A375 (cell line): ENCODE results near the gene TRIM36. TPM values are rescaled to one million over a fixed set of nuclear protein-coding genes. Genes with fewer than 3 reads are reported as not detected.

Experiments used
- total RNA-seq: library from RNA; depleted of rRNA; stranded (reverse); fragments of >200 nt; shearing (Covaris generic); gene quantifications from 2 replicates; pipeline ENCODE4 v1.2.3, GENCODE V29; 2014; rRNA removed

The TRIM36 gene, protein sequence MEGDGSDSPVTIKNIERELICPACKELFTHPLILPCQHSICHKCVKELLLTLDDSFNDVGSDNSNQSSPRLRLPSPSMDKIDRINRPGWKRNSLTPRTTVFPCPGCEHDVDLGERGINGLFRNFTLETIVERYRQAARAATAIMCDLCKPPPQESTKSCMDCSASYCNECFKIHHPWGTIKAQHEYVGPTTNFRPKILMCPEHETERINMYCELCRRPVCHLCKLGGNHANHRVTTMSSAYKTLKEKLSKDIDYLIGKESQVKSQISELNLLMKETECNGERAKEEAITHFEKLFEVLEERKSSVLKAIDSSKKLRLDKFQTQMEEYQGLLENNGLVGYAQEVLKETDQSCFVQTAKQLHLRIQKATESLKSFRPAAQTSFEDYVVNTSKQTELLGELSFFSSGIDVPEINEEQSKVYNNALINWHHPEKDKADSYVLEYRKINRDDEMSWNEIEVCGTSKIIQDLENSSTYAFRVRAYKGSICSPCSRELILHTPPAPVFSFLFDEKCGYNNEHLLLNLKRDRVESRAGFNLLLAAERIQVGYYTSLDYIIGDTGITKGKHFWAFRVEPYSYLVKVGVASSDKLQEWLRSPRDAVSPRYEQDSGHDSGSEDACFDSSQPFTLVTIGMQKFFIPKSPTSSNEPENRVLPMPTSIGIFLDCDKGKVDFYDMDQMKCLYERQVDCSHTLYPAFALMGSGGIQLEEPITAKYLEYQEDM
- total RNA-seq = 6.3 and 8.8 TPM in 2 replicates

DNA sequence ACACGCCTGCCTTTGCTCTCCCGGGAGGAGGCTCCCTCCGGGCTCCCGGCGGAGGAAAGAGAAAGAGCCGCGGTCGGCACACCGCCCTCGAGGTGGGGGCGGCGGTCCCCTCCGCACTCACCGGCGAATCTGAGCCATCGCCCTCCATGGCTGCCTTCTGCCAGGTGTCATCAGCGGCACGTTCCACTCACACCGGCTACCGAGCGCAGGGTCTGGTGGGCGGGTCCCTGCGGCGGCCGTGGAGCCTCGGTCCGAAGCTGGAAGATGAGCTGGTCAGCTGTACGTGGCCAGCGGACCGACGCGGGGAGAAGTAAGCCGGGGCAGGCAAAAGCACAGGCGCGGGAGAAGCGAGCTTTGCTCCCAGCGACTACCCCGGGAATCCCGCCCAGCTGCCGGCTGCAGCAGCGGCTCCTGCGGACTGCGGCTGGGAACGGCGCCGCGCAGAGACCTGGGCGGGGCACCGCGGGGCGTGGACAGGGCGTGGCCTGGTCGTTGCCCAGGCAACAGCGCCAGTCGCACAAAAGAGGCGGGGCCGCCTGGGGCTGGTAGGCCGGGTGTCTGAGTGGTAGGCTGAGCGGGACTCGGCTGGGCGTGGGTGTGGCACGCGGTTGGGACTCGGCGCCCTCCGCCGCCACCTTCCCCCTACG is at the start of gene TRIM36:
TSS of gene TRIM36 (minus strand) at position 422 of the 647 bp plus-strand sequence. CDS start at position 148, 274 bp downstream.

Other genes starting within 250 kb of the TRIM36 start
- gene PGGT1B, start 93.0 kb upstream of the TRIM36 start, total RNA-seq = 16.2 and 16.7 TPM in 2 replicates
- 7.4 and 15.2 TPM in 2 replicates for gene CCDC112, start 126.7 kb upstream of the TRIM36 start, total RNA-seq